ENCODE data around the gene HDAC4. TPM values are rescaled to one million over a fixed set of nuclear protein-coding genes. Genes with fewer than 3 reads are reported as not detected.

HDAC4 gene
- total RNA-seq, 1 experiment from 2014 or later: 40.1 TPM

DNA sequence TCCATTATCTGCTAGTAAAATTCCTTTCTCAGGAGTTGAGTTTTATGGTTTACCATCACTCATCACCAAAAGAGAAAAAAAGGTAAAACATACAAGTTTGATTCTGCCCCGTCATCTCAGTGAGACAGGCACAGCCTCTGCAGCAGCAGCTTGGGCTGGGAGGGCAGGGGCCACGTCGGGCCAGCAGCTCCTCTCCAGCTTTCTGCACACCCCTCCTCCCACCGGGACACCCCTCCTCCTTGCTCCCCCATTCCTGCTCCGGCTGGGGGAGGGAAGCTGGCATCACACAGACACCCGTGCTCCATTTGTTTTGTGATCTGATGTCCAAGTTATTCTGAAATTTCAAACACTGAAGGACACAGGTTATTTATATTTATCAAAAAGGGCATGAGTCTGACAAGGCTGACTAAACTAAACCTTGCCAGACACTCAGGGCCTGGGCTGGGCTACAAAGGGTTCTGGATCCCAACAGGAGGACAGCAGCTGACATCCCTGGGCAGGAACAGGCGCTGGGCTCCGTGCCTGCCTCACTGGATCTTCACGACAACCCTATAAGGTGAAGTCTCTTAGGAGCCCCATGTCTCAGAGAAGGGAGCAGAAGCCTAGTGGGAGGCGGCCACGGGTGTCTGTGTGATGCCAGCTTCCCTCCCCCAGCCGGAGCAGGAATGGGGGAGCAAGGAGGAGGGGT lies 71.4 kb downstream of the HDAC4 start:
- Histone ChIP-seq H3K27me3 (ENCODE audit: control insufficient read depth, insufficient read depth, low read length) (no peaks in the 10 kb centered on the region), H3K36me3 (ENCODE audit: control insufficient read depth, insufficient read depth, low read length) (no peaks in the 10 kb centered on the region), H3K4me1 (ENCODE audit: control insufficient read depth, insufficient read depth, low read length) (peaks cover 12% of the 10 kb centered on the region), H3K9me3 (ENCODE audit: control insufficient read depth, insufficient read depth, low read depth, low read length) (no peaks in the 10 kb centered on the region), H3K27ac (ENCODE audit: low read length) (no peak overlapping the region), H3K4me3 (ENCODE audit: low read depth in 2 of 2, low read length in 2 of 2) (no peak overlapping the region)
- CTCF ChIA-PET: no interaction called here
- no TSS peak for BruUV-seq (replicated peaks)
- in situ Hi-C loops (cut with HindIII; ENCODE audit: low pct_unique_long_range_greater_than_20kb, low sequenced_read_pairs): no loop called here
- no peak for DNase-seq (ENCODE audit: low read depth, low spot score)
- POLR2A ChIA-PET: no interaction called here
- TF ChIP-seq, protein P1, sequence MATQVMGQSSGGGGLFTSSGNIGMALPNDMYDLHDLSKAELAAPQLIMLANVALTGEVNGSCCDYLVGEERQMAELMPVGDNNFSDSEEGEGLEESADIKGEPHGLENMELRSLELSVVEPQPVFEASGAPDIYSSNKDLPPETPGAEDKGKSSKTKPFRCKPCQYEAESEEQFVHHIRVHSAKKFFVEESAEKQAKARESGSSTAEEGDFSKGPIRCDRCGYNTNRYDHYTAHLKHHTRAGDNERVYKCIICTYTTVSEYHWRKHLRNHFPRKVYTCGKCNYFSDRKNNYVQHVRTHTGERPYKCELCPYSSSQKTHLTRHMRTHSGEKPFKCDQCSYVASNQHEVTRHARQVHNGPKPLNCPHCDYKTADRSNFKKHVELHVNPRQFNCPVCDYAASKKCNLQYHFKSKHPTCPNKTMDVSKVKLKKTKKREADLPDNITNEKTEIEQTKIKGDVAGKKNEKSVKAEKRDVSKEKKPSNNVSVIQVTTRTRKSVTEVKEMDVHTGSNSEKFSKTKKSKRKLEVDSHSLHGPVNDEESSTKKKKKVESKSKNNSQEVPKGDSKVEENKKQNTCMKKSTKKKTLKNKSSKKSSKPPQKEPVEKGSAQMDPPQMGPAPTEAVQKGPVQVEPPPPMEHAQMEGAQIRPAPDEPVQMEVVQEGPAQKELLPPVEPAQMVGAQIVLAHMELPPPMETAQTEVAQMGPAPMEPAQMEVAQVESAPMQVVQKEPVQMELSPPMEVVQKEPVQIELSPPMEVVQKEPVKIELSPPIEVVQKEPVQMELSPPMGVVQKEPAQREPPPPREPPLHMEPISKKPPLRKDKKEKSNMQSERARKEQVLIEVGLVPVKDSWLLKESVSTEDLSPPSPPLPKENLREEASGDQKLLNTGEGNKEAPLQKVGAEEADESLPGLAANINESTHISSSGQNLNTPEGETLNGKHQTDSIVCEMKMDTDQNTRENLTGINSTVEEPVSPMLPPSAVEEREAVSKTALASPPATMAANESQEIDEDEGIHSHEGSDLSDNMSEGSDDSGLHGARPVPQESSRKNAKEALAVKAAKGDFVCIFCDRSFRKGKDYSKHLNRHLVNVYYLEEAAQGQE (IDR thresholded peaks at IDR 0.05; ENCODE audit: insufficient read depth in 1 of 2, low read depth in 2 of 2, low read length in 1 of 2): no peak
- TF ChIP-seq TCF7L2 (IDR thresholded peaks at IDR 0.05; ENCODE audit: low read depth, low read length) (no peak), SIN3A (IDR thresholded peaks at IDR 0.05; ENCODE audit: borderline replicate concordance, insufficient read depth, low read depth, low read length) (no peak)
- ATAC-seq: no peak
- intact Hi-C loops (cut with micrococcal nuclease; ENCODE audit: unreplicated experiment): no loop called here

DNA sequence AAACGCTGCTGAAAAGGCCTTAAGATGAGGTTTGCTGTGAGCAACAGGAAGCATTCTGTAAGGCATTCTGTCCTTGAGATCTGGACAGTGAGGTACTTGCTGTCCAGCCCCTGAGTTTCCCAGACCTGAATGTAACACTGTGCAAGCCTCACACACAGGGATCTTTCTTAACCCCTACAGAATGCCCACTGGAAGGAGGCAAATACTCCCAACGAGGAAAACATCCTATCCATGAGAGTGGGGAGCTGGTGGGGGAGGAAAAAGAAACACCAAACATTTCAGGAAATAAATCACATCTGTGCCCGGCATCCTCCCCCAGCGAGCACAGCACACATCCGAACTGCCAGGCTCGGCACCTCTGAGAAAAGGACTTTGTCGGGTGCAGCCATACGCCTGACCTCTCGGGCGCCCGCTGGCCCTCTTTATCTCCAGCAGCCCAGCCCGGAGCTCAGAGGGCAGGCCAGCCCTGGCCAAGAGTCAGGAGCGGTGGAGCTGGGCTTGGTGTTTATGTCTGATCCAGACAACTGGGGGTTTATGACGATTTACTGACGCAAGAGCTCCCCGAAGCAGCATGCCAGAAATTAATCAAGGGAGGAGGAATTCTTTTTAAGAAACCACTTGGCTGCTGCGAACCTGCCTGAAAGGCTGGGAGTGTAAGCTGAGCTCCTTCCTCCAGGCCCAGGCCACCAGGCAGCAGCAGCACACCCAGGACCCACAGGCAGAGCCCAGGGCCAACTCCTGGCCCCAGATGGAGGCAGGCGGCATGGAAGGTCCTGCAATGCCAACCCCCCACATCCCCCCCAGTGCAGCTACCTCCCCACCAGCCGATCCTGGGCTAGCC lies 72.2 kb downstream of the HDAC4 start:
- Histone ChIP-seq H3K36me3 (ENCODE audit: control insufficient read depth, insufficient read depth, low read length) (no peaks in the 10 kb centered on the region), H3K27me3 (ENCODE audit: control insufficient read depth, insufficient read depth, low read length) (no peaks in the 10 kb centered on the region), H3K4me1 (ENCODE audit: control insufficient read depth, insufficient read depth, low read length) (peaks cover 12% of the 10 kb centered on the region), H3K27ac (ENCODE audit: low read length) (no peak overlapping the region), H3K4me3 (ENCODE audit: low read depth in 2 of 2, low read length in 2 of 2) (no peak overlapping the region), H3K9me3 (ENCODE audit: control insufficient read depth, insufficient read depth, low read depth, low read length) (no peaks in the 10 kb centered on the region)
- DNase-seq (ENCODE audit: low read depth, low spot score) (no peak), ATAC-seq (no peak; the same call in 1 of the 2 replicates)
- TF ChIP-seq, protein P2, sequence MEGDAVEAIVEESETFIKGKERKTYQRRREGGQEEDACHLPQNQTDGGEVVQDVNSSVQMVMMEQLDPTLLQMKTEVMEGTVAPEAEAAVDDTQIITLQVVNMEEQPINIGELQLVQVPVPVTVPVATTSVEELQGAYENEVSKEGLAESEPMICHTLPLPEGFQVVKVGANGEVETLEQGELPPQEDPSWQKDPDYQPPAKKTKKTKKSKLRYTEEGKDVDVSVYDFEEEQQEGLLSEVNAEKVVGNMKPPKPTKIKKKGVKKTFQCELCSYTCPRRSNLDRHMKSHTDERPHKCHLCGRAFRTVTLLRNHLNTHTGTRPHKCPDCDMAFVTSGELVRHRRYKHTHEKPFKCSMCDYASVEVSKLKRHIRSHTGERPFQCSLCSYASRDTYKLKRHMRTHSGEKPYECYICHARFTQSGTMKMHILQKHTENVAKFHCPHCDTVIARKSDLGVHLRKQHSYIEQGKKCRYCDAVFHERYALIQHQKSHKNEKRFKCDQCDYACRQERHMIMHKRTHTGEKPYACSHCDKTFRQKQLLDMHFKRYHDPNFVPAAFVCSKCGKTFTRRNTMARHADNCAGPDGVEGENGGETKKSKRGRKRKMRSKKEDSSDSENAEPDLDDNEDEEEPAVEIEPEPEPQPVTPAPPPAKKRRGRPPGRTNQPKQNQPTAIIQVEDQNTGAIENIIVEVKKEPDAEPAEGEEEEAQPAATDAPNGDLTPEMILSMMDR (IDR thresholded peaks at IDR 0.05): no peak
- TF ChIP-seq SIN3A (IDR thresholded peaks at IDR 0.05; ENCODE audit: borderline replicate concordance, insufficient read depth, low read depth, low read length) (no peak), POLR2AphosphoS5 (IDR thresholded peaks at IDR 0.05; ENCODE audit: low read depth, low read length) (no peak), TCF7L2 (IDR thresholded peaks at IDR 0.05; ENCODE audit: low read depth, low read length) (no peak)
- TF ChIP-seq, protein P1 (IDR thresholded peaks at IDR 0.05; ENCODE audit: insufficient read depth in 1 of 2, low read depth in 2 of 2, low read length in 1 of 2): no peak
- ChIA-PET CTCF (no interaction called here), POLR2A (no interaction called here)
- intact Hi-C loops (cut with micrococcal nuclease; ENCODE audit: unreplicated experiment): no loop called here
- no TSS peak for BruUV-seq (replicated peaks)
- in situ Hi-C loops (cut with HindIII; ENCODE audit: low pct_unique_long_range_greater_than_20kb, low sequenced_read_pairs): no loop called here
